Suprapubic skin (tissue), 4 donors: ENCODE results near the gene TBL1Y. TPM values are rescaled to one million over a fixed set of nuclear protein-coding genes. Genes with fewer than 3 reads are reported as not detected.

ENCODE experiments used
- DNase-seq, 2 donors: peaks; one replicate each; pipeline ENCODE4 v3.0.0-alpha.2; 2019; ENCODE audit warnings: low spot score in 2 of 2
- H3K27ac ChIP-seq: fragments of 200-600 bp; sonication (generic); one replicate; pipeline ENCODE4 v1.5.1; 2019
- H3K27me3 ChIP-seq: fragments of 200-600 bp; sonication (generic); one replicate; pipeline ENCODE4 v1.5.1; 2019
- H3K36me3 ChIP-seq: fragments of 200-600 bp; sonication (generic); one replicate; pipeline ENCODE4 v1.5.1; 2019
- H3K4me1 ChIP-seq: fragments of 200-600 bp; sonication (generic); one replicate; pipeline ENCODE4 v1.5.1; 2019
- H3K4me3 ChIP-seq: fragments of 200-600 bp; sonication (generic); one replicate; pipeline ENCODE4 v1.5.1; 2019; ENCODE audit warnings: mild to moderate bottlenecking
- H3K9me3 ChIP-seq: fragments of 200-600 bp; sonication (generic); one replicate; pipeline ENCODE4 v1.5.1; 2019
- CTCF ChIP-seq, 2 donors: fragments of 200-600 bp in 1 of 2; fragments of 450-650 bp in 1 of 2; sonication (generic) in 1 of 2; IDR thresholded peaks; one replicate each; pipeline ENCODE4 v1.5.1; 2016 to 2019; ENCODE audit warnings: antibody characterized with exemption in 2 of 2, mild to moderate bottlenecking in 1 of 2, moderate library complexity in 1 of 2
- EP300 ChIP-seq: sonication (generic); formaldehyde crosslinking; IDR thresholded peaks from one replicate; pipeline ENCODE4 v1.6.1; 2017; ENCODE audit warnings: antibody characterized with exemption
- POLR2A ChIP-seq, 2 donors: fragments of 450-650 bp; IDR thresholded peaks; one replicate each; pipeline ENCODE4 v1.6.1; 2017; ENCODE audit warnings: antibody characterized with exemption in 2 of 2, mild to moderate bottlenecking in 2 of 2, moderate library complexity in 2 of 2
- POLR2AphosphoS5 ChIP-seq, 3 donors: sonication (generic); formaldehyde crosslinking; IDR thresholded peaks; one replicate each; pipeline ENCODE4 v1.6.1; 2017; ENCODE audit warnings: antibody characterized with exemption in 3 of 3
- whole genome bisulfite sequencing: methylation state at CpG from one replicate; pipeline ENCODE4 v1.1.5; 2018; 5-methylcytosine and 5-hydroxymethylcytosine counted together
- total RNA-seq, 4 donors: library from RNA; depleted of rRNA; stranded (reverse); fragments of >200 nt; gene quantifications; one replicate each; pipeline ENCODE4 v1.1.0, GENCODE V29; 2016

TBL1Y gene
- total RNA-seq, 4 donors from 2014 or later, result 1.3 to 1.6 TPM; not detected in 2

GRCh38 chrY:7013051-7013450 is 102.6 kb downstream of the TBL1Y start:
- WGBS, result no CpG with 5 or more reads among the region's 2 CpGs
- Histone ChIP-seq H3K4me3 (no peak overlapping the region), H3K4me1 (no peaks in the 10 kb centered on the region), H3K27me3 (no peaks in the 10 kb centered on the region), H3K36me3 (no peaks in the 10 kb centered on the region), H3K9me3 (no peaks in the 10 kb centered on the region), H3K27ac (no peak overlapping the region)
- TF ChIP-seq EP300 (no peak), POLR2A (IDR thresholded peaks at IDR 0.05) (no peak), POLR2AphosphoS5 (IDR thresholded peaks at IDR 0.05) (no peak), CTCF (IDR thresholded peaks at IDR 0.05) (no peak)
- DNase-seq, result no peak

- no peak for DNase-seq
- WGBS, result no CpG with 5 or more reads among the region's 4 CpGs
Measured at GRCh38 chrY:7016521-7016920, 106.0 kb downstream of the TBL1Y start.

DNA sequence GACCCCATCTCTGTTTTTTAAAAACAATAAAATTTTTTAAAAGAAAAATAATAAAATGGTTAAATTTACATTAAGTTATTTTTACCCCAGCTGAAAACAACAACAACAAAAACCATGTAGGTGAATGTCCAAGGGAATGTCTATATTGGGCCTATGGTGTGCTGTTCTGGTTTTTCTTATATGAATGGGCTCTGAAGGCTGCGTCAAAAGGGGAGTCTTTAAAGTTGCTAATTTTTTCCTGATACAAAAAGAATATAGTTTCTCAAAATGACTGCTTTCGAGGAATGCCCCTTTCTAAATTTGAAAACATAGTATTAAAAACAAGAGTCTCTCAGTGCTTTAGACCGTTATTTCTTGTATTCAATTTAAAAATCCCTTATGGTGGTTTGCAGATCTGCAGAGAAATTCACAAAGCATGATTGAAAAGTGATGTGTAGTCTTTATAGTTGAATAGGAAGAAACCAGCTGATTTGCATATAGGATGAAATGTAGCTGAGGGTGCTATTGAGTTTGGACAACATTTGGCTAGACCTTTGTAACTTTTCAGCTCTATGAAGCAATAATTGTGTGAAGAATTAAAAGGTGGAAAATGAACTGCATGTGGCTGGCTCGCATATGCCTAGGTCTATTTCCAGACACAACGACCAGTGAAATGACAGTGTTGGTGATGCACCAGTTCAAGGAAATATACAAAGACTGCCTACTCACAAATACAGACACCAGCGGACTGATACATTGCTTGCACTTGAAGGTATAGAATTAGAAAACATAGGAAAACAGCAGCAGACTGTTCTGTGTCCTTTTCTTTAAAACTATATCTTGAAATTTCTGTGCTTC is 107.0 kb downstream of the TBL1Y start:
- Histone ChIP-seq H3K36me3 (no peaks in the 10 kb centered on the region), H3K27me3 (no peaks in the 10 kb centered on the region), H3K9me3 (no peaks in the 10 kb centered on the region), H3K4me1 (no peaks in the 10 kb centered on the region), H3K27ac (no peak overlapping the region), H3K4me3 (no peak overlapping the region)
- TF ChIP-seq POLR2AphosphoS5 (IDR thresholded peaks at IDR 0.05) (no peak), CTCF (IDR thresholded peaks at IDR 0.05) (no peak), POLR2A (IDR thresholded peaks at IDR 0.05) (no peak), EP300 (no peak)
- WGBS, result no CpG with 5 or more reads among the region's 6 CpGs
- no peak for DNase-seq

More at GRCh38 chrY:7016521-7016920, 106.0 kb downstream of the TBL1Y start:
- Histone ChIP-seq H3K27me3 (no peaks in the 10 kb centered on the region), H3K9me3 (no peaks in the 10 kb centered on the region), H3K36me3 (no peaks in the 10 kb centered on the region), H3K4me1 (no peaks in the 10 kb centered on the region), H3K27ac (no peak overlapping the region), H3K4me3 (no peak overlapping the region)
- TF ChIP-seq CTCF (IDR thresholded peaks at IDR 0.05) (no peak), EP300 (no peak), POLR2AphosphoS5 (IDR thresholded peaks at IDR 0.05) (no peak), POLR2A (IDR thresholded peaks at IDR 0.05) (no peak)

DNA sequence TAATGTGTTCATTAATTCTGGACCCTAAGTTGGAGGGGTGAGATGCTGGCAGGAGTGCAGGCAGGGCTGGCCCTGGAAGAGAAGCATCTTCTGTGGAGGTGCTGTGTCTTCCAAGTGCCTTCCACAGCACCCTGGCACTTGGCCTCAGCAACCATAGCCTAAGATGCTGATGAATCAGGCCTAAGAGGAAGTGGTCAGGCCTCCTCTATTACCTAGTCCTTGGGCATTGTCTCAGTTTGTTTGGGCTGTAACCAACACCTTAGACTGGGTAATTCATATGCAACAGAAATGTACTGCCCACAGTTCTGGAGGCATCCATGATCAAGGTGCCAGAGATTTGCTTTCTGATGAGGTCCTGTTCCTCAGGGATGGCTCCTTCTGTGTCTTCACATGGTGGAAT is 128.5 kb downstream of the TBL1Y start:
- H3K27ac ChIP-seq, result no peak overlapping the region
- no peaks in the 10 kb centered on the region for H3K36me3 ChIP-seq
- no peaks in the 10 kb centered on the region for H3K4me1 ChIP-seq
- DNase-seq, result no peak
- H3K27me3 ChIP-seq, result no peaks in the 10 kb centered on the region
- no peak for TF ChIP-seq POLR2A (IDR thresholded peaks at IDR 0.05)
- TF ChIP-seq EP300, result no peak
- TF ChIP-seq CTCF (IDR thresholded peaks at IDR 0.05), result no peak
- TF ChIP-seq POLR2AphosphoS5 (IDR thresholded peaks at IDR 0.05), result no peak
- H3K4me3 ChIP-seq, result no peak overlapping the region
- H3K9me3 ChIP-seq, result no peaks in the 10 kb centered on the region

- Histone ChIP-seq H3K27ac (no peak overlapping the region), H3K4me1 (no peaks in the 10 kb centered on the region), H3K9me3 (no peaks in the 10 kb centered on the region), H3K36me3 (no peaks in the 10 kb centered on the region), H3K27me3 (no peaks in the 10 kb centered on the region), H3K4me3 (no peak overlapping the region)
- no peak for TF ChIP-seq POLR2A (IDR thresholded peaks at IDR 0.05)
- no peak for TF ChIP-seq CTCF (IDR thresholded peaks at IDR 0.05)
- no peak for TF ChIP-seq EP300
- no peak for TF ChIP-seq POLR2AphosphoS5 (IDR thresholded peaks at IDR 0.05)
- WGBS, result no CpG with 5 or more reads among the region's 5 CpGs
- DNase-seq, result no peak
Measured at GRCh38 chrY:7040662-7041061, 130.2 kb downstream of the TBL1Y start.
